Adrenal gland (tissue), 12 donors: ENCODE results near the gene TMEM184B. TPM values are rescaled to one million over a fixed set of nuclear protein-coding genes. Genes with fewer than 3 reads are reported as not detected.
A peak's percentile ranks its signal among the peaks of the same experiment; 100 is the strongest.

Experiments
- DNase-seq, 7 donors: peaks; one replicate each; pipeline ENCODE4 v3.0.0-alpha.2; 2019 to 2020
- H3K27ac ChIP-seq, 5 donors: fragments of 200-600 bp; sonication (generic) in 4 of 5; 1 replicate in 3 of 5; 2 replicates in 2 of 5; pipeline versions ENCODE4 v1.5.1 to v1.8.0; 2016 to 2020; ENCODE audit warnings: mild to moderate bottlenecking in 1 of 5
- H3K27me3 ChIP-seq: fragments of 200-600 bp; 2 replicates; pipeline ENCODE4 v1.8.0; 2021
- H3K36me3 ChIP-seq, 2 donors: fragments of 200-600 bp; replicated peaks in 1 of 2; 1 replicate in 1 of 2; 2 replicates in 1 of 2; pipeline versions ENCODE4 v1.5.1 to v1.8.0; 2018 to 2022
- H3K4me1 ChIP-seq, 2 donors: fragments of 200-600 bp; replicated peaks in 1 of 2; 1 replicate in 1 of 2; 2 replicates in 1 of 2; pipeline versions ENCODE4 v1.5.1 to v1.8.0; 2018 to 2021
- H3K4me3 ChIP-seq, 4 donors: fragments of 200-600 bp; sonication (generic) in 3 of 4; one replicate each; pipeline ENCODE4 v1.5.1; 2016 to 2018
- H3K9me3 ChIP-seq, 3 donors: fragments of 200-600 bp; sonication (generic) in 1 of 3; replicated peaks in 1 of 3; 1 replicate in 2 of 3; 2 replicates in 1 of 3; pipeline versions ENCODE4 v1.5.1 to v1.8.0; 2016 to 2021
- POLR2A ChIP-seq, 2 donors: fragments of 450-650 bp; IDR thresholded peaks; one replicate each; pipeline ENCODE4 v1.6.1; 2017; ENCODE audit warnings: antibody characterized with exemption in 2 of 2, mild to moderate bottlenecking in 2 of 2, moderate library complexity in 1 of 2
- WGBS, 4 donors: extraction: QIAGEN DNeasy Blood & Tissue Kit in 2 of 4; methylation state at CpG; one replicate each; pipeline versions ENCODE4 v1.1.5 to v1.1.7; 2013 to 2017; 5-methylcytosine and 5-hydroxymethylcytosine counted together
- intact Hi-C, 2 donors: fragments of 100-400 bp; cut with DNase I; formaldehyde crosslinking; loops; one replicate each; pipeline versions ENCODE4 v1.14.1 to v1.15.0; 2022 to 2023
- polyA plus RNA-seq, 3 donors: library from polyadenylated mRNA; stranded (reverse); fragments of 200-250 nt in 2 of 3; fragments of 350-450 nt in 1 of 3; fragmentation: Illumina TruSeq in 1 of 3; extraction: RNeasy Lipid Tissue Mini Kit (QIAGEN cat#74804) in 1 of 3; gene quantifications; one replicate each; pipeline ENCODE4 v1.2.3, GENCODE V29; 2013 to 2014
- total RNA-seq, 9 donors: library from RNA; depleted of rRNA in 4 of 9; stranded (reverse); fragments of >200 nt in 4 of 9; fragments of 120-200 nt in 1 of 9; fragmentation: NEBNext Ultra II Directional in 1 of 9; extraction: Animal tissue kit (Norgen Biotek cat#: 25700) in 1 of 9; gene quantifications; one replicate each; pipeline versions ENCODE4 v1.1.0 to v1.2.4, GENCODE V29; 2013 to 2023
- TF ChIP-seq, protein P1 (sequence below), 6 experiments: fragments of 450-650 bp in 4 of 6; fragments of 200-600 bp in 2 of 6; sonication (generic) in 1 of 6; IDR thresholded peaks; 1 replicate in 5 of 6; 2 replicates in 1 of 6; pipeline versions ENCODE4 v1.5.1 to v1.8.0; 2016 to 2021; ENCODE audit warnings: antibody characterized with exemption in 6 of 6, mild to moderate bottlenecking in 2 of 6, moderate library complexity in 1 of 6
- donor health status: healthy with polysubstance abuse.
- donor health status: Bipolar disorder and iron deficiency.
- donor health status: DM: yes; HTN: yes; CAD: no.
- donor health status: DM: no; HTN: no; CAD: no.
- donor health status: DM: no; HTN: no; CAD: no.
- donor health status: DM: yes; HTN: yes; CAD: no.

The TMEM184B gene
- total and polyA plus RNA-seq, 12 donors = 7.1 to 107 (median 43.8) TPM

DNA sequence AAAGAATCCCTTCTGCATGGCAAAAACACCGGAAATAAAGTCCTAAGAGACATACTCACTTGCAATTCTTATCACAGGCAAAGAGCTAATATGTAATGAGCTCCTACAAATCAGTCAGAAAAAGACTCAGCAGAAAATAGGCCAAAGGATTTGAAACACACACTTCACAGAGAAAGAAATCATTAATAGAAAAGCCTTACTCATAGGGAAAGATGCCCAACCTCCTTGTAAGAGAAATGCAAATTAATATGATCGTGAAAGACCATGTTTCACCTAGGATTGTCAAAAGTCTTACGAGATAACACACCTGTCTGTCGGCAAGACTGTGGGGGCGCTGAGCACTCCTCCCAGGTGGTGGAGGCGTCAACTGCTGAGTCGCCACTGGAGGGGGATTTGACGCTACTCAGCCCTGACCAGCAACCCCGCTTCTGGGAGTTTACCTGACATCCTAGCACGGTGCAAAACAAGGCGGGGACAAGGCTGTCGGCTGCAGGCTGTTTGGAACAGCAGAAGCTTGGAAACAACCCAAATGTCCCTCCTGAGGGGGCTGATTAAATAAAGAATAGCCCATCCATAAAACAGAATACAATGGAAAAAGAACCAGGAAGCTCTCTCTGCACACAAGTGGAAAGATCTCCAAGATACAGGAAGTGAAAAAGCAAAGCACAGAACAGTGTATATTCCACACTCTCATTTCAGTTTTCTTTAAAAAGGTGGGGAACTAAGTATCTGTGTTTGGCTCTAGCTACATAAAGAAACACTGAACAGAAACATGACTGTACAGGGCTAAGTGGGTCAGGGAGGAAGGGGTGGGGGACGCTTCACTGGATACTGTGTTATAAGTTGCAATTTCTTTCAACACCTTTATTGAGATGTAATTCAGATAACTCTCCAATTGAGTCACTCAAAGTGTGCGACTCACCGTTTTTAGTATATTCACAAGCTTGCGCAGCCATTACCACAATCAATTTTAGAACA lies 33.0 kb upstream of the TMEM184B start:
- H3K27ac ChIP-seq = peak overlapping the region; percentile 54 to 83 (median 72)
- TF ChIP-seq POLR2A (IDR thresholded peaks at IDR 0.05) = no peak
- TF ChIP-seq, protein P1, sequence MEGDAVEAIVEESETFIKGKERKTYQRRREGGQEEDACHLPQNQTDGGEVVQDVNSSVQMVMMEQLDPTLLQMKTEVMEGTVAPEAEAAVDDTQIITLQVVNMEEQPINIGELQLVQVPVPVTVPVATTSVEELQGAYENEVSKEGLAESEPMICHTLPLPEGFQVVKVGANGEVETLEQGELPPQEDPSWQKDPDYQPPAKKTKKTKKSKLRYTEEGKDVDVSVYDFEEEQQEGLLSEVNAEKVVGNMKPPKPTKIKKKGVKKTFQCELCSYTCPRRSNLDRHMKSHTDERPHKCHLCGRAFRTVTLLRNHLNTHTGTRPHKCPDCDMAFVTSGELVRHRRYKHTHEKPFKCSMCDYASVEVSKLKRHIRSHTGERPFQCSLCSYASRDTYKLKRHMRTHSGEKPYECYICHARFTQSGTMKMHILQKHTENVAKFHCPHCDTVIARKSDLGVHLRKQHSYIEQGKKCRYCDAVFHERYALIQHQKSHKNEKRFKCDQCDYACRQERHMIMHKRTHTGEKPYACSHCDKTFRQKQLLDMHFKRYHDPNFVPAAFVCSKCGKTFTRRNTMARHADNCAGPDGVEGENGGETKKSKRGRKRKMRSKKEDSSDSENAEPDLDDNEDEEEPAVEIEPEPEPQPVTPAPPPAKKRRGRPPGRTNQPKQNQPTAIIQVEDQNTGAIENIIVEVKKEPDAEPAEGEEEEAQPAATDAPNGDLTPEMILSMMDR (IDR thresholded peaks at IDR 0.05) = no peak
- no peaks in the 10 kb centered on the region for H3K27me3 ChIP-seq
- H3K4me3 ChIP-seq = no peak overlapping the region
- peaks cover 31 to 60% of the 10 kb centered on the region in 2 donors for H3K4me1 ChIP-seq
- no peaks in the 10 kb centered on the region for H3K9me3 ChIP-seq
- H3K36me3 ChIP-seq = peaks cover 0 to 46% of the 10 kb centered on the region in 2 donors
- intact Hi-C loops = no loop called here
- 27 to 34% (median 29%) methylated on average over 16 of the region's 16 CpGs for WGBS, 4 donors
- no peak for DNase-seq

DNA sequence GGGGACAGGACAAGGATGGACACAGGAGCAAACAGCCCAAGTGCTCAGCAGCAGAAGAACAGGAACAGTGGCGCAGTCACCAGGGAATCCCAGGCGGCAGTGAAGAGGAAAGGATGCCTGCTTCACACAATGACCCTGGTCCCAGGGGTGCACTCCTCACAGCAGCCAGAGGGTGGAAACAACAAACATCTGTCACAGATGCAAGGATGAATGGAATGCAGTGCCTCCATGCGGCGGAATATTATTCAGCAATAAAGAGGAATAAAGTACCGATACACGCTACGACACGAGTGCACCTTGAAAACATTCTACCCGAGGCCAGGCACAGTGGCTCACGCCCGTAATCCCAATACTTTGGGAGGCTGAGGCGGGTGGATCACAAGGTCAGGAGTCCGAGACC lies 31.7 kb upstream of the TMEM184B start:
- Histone ChIP-seq H3K9me3 (no peaks in the 10 kb centered on the region), H3K27ac (peak overlapping the region in 3 of 5 donors; percentile 15 to 86 (median 78)), H3K4me1 (peaks cover 19 to 47% of the 10 kb centered on the region in 2 donors), H3K36me3 (peaks cover 0 to 54% of the 10 kb centered on the region in 2 donors), H3K27me3 (no peaks in the 10 kb centered on the region), H3K4me3 (no peak overlapping the region)
- 50 to 65% (median 56%) methylated on average over 12 to 13 of the region's 13 CpGs for WGBS, 4 donors
- intact Hi-C loops = no loop called here
- DNase-seq = peak in 2 of 7 donors; percentile 47 to 54
- no peak for TF ChIP-seq POLR2A (IDR thresholded peaks at IDR 0.05)
- TF ChIP-seq, protein P1 (IDR thresholded peaks at IDR 0.05) = peak in 5 of 6 experiments; percentile 11 to 61 (median 49)

DNA sequence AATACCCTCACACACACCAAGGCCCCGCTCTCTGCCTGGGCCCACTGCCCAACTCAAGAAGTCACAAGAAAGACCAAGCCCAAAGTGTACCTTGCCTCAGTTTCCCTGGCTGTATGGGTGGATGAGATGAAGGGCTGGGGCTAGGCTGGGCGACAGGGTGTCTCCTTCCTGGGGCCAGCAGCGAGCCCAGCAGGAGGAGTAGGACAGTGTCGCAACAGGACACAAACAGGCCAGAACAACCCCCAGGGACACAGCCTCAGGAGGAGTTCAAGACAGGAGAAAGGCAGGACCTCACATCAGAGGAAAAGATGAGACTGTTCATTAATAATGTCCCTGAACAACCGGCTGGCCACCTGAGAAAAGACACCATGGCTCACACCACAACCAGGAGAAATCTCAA lies 31.2 kb upstream of the TMEM184B start:
- Histone ChIP-seq H3K9me3 (no peaks in the 10 kb centered on the region), H3K4me1 (peaks cover 19 to 42% of the 10 kb centered on the region in 2 donors), H3K27me3 (no peaks in the 10 kb centered on the region), H3K27ac (peak overlapping the region in 3 of 5 donors; percentile 15 to 86 (median 78)), H3K36me3 (peaks cover 0 to 56% of the 10 kb centered on the region in 2 donors), H3K4me3 (no peak overlapping the region)
- DNase-seq = no peak
- 64 to 70% (median 68%) methylated on average over 5 of the region's 5 CpGs for whole genome bisulfite sequencing, 4 donors
- TF ChIP-seq, protein P1 (IDR thresholded peaks at IDR 0.05) = no peak
- intact Hi-C loops = no loop called here

DNA sequence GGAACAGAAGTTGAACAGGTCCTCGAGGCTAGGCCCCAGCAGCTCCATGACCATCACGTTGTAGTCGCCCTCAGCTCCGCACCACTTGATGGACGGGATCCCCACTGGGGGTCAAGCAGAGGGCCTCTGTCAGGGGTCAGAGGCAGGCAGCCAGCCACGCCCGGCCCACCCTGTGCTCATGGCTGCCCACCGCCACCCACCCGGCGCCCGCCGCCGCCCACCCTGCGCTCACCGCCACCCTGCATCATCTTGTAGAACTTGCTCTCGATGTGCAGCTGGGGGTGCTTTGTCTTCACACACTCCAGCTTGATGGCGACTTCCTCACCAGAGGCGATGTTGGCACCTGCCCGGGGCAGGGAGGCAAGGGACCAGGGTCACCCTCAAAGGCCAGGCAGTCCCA lies 30.1 kb upstream of the TMEM184B start:
- H3K36me3 ChIP-seq = peaks cover 0 to 67% of the 10 kb centered on the region in 2 donors
- WGBS, 4 donors = 92 to 100% (median 94%) methylated on average over 3 to 19 of the region's 19 CpGs
- no peak overlapping the region for H3K27ac ChIP-seq

More for the DNA sequence above, 30.1 kb upstream of the TMEM184B start:
- intact Hi-C loops = no loop called here
- peaks cover 19 to 37% of the 10 kb centered on the region in 2 donors for H3K4me1 ChIP-seq
- DNase-seq = no peak
- H3K9me3 ChIP-seq = no peaks in the 10 kb centered on the region
- H3K27me3 ChIP-seq = no peaks in the 10 kb centered on the region
- no peak overlapping the region for H3K4me3 ChIP-seq
- TF ChIP-seq POLR2A (IDR thresholded peaks at IDR 0.05) = no peak
- TF ChIP-seq, protein P1 (IDR thresholded peaks at IDR 0.05) = no peak
